ENCODE measurements around the gene NRCAM. TPM values are rescaled to one million over a fixed set of nuclear protein-coding genes. Genes with fewer than 3 reads are reported as not detected.

The NRCAM gene
- total RNA-seq, 1 experiment from 2014 or later: 2.4 TPM

DNA sequence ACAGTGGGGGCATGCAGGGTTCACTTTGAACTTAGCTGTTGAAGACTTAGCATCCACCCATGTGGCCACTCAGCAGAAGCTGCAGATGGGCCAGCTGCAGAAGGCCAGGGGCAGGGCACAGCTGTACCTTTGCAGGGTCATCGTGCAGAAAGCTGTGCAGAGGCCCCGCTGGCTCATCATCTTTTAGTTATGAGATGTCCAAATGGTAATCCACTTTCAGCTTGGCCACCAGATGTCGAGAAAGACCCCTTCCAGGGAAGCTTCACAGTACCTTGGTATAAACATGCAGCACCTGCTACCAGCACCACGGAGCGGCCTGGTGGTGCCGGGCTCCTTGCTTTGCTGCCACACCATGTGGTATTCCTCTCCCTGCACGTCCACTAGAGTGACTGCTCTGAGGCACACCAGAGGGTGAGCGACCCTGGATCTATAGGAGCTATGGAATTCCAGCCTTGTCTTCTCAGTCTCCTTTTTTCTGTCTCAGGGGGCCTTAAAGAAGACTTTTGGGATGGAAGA is 251.9 kb downstream of the NRCAM start:
- DNase-seq (ENCODE audit: low spot score): no peak

DNA sequence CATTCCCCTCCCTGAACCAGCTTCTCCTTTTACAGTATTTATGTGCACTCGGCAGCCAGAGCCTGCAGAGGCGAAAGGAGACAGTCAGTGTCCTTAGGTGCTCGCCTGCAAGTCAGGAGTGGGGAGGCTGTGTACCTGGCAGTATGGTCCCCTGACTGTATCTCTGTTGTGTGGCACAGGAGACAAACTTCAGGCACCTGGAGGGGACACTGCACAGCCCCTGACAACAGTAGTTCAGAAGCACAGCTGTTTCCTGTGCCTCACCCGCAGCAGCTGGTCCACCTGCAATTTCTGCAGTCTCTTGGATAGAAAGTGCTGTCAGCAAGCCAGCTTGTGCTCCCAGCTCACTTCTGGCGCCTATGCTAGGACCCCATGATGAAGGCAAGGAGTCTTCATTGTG is 252.7 kb downstream of the NRCAM start:
- no peak for DNase-seq (ENCODE audit: low spot score)

DNA sequence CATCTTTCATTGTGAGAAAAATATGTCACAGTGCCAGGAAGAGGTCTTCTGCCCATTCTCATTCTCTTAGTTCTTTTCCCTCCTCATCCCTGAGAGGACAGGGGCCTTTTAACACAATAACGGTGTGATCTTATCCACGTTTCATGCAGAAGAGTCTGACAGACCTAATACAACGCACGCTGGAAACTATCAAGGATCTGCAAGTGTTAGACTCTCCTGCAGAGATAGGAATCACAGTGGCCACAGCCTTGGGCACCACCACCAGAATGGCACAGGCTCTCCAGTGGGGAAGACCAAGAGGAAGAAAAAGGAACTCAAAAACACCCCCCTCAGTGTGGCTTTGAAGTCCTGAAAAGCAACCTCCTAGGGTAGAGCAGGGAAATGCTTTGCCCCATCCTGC is 253.5 kb downstream of the NRCAM start:
- no peak for DNase-seq (ENCODE audit: low spot score)

DNA sequence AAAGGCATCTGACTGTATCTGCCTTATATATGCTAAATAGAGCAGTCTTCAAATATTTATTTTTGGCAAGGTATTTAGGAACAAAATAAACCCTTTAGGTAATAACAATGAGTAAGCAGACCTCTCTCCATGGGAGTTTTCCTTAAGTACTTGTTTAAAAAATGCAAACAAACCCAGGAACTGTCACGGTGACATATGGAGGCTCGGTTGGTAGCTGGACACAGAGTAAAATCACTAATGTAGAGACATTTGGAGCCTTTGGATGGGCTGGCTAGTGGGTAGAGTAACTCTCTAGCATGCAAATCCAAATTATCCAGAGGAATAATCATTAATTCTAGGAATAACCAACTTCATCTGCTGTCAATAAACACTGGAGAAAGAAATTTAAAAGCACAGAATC is 254.5 kb downstream of the NRCAM start:
- DNase-seq (ENCODE audit: low spot score): no peak

DNA sequence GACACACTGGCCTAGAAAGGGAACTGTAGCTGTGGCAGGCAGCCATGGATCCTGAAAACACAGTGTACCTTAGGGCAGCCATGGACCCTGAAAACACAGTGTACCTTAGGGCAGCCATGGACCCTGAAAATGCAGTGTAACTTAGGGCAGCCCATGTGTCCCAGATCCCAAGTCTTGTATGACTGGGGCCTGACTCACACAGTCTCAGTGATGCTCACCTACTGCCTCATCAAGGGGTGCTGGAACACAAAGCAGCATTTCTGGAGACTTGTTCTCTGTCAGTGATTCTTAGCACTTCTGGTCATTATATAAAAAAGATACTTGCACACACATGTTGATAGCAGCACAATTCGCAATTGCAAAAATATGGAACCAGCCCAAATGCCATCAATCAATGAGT is 255.9 kb downstream of the NRCAM start:
- no peak for DNase-seq (ENCODE audit: low spot score)

DNA sequence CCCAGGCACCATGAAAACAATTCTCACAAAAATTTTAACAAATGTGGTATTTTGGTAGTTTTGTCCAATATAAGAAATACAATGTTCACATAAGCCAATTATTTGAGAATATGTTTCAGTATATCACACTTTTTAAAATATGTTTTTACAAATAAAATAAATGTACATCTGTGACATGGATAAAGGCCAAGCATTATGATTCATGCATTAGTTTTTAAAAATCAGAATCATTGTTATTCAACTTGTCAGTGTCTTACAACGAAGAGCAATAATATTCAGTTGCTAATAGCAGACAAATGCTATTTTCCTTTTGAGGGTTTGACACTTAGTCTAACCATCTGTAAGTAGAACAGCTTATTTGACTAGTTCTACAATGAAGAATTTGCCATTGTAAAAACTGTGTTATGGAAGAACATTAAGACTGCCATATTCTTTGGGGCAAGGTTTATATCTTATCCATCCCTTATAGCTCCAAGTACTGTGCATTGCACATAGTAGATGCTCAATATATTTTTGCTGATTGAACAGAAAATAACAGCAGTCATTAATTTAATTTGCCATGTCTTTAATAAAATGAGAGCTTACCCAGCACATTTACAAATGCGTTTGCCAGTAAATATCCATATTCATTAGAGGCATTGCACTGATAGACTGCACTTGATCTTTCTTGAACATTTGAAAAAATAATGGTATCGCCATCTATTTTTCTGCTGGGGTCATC is 258.7 kb downstream of the NRCAM start:
- no peak for DNase-seq (ENCODE audit: low spot score)

DNA sequence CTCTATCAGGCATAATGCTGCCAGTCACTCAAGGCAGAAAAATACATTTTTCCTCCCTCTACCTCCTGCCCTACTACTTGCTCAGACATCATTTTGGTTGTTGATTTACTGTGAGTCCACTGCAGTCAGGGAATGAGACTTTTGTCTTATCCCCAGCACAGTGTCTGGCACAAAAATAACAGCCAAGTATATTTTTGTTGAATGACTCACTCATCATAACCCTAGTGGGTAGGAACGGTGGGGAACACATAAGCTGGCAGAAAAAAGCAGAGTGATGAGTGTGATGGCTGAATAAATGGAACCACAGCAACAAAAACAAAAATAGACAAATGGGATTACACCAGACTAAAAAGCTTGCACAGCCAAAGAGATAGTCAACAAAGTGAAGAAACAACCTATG is 260.2 kb downstream of the NRCAM start:
- DNase-seq (ENCODE audit: low spot score): no peak

DNA sequence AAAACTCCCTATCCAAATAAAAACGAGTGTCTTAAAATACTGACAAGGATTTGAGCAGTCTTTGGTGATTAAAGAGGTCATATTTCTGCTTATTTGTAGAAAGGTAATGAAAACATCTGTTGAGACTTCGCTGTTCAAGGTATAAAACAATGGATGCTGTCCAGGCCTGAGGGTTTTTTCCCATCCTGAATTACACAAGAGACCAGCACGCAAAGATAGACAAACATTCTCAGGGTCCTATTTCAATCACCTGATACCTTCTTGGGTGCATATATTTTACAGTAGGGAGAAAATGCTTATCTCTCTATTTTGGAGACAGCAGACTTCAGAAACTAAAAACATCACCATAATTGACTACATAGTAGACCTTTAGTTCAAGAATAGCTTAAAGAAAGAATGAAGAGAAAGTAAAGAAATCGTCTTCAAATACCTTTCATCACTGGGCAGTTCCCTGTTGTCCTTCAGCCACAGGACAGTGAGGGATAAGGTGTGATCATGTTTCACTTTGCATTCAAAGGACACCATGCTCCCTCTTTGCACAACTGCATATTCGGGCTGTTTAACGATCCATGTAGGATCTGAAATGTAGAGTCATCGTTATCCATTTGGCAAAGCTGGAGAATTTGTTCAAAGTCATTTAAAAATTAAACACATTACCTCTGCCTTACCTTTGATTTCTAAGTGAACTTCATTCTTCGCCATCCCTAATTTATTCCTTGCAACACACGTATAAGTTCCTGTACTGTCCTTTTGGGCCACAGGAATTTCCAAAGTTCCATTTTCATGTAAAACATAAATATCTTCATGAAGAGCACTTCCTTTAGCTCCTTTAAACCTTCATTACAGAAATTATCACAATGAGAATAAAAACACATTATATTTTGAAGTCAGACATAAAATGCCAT is 262.4 kb downstream of the NRCAM start:
- no peak for DNase-seq (ENCODE audit: low spot score)

DNA sequence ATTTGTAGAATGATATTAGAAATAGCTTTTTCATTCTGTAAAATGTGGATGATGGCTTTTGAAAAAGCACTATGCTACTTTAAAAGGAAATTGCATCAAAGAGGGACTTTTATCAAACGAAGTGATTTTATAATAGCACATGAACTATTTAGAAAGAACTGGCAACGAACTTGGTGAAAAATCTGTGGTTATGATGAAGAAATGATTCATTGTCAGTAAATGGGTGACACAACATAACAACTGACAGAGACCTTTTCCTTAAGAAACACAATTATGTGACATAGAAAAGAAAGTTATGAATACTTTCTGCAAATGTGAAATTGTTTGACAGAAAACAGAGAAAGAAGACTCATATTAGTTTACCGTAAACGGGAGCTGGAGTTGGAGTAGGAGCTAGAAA is 265.3 kb downstream of the NRCAM start:
- no peak for DNase-seq (ENCODE audit: low spot score)

DNA sequence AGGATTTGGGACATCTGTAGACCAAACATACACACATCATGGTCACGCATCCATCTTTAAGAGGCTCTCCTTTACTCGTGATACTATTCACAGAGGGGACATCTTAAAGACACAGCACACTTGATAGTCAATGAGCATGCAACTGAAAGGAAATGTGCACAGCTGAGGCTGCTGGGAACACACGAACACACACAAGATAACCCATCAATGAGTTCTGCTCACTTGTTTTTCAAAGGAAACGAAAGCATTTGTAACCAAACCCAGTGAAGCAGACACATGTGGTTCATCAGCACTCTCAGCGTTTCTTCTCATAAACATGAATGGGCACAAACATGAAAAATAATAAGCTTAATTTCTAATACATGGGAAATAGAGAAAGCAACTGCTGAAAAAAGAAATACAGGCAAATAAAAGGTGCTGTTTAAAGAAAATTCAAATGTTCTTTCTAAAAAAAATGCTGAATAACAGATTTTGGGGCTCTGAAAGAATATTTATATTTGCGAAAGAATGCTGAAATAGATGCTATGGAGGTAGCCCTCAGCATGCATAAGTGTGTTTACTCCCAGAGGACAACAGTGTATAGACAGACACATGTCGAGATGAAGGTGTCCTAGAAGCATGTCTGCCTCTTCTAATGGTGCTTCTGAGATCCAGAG is 266.4 kb downstream of the NRCAM start:
- no peak for DNase-seq (ENCODE audit: low spot score)

DNA sequence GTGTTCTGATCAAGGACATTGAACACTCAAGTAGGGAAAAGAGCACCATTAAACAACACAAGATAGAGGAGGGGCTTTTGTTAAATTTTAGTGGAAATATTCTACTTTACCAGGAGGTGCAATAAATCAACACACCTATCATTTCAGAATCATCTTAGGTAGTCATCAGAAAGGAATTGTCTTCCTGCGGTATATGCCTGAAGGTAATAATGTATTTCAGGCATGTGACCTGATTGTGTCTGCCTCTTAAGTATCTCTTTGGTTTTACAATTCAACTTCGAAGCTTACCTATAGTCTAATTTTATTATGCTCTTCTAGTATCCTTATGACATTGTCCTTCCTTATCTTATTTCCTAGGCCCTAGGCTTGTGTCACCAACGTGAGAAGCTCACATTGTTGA is 267.5 kb downstream of the NRCAM start:
- no peak for DNase-seq (ENCODE audit: low spot score)

DNA sequence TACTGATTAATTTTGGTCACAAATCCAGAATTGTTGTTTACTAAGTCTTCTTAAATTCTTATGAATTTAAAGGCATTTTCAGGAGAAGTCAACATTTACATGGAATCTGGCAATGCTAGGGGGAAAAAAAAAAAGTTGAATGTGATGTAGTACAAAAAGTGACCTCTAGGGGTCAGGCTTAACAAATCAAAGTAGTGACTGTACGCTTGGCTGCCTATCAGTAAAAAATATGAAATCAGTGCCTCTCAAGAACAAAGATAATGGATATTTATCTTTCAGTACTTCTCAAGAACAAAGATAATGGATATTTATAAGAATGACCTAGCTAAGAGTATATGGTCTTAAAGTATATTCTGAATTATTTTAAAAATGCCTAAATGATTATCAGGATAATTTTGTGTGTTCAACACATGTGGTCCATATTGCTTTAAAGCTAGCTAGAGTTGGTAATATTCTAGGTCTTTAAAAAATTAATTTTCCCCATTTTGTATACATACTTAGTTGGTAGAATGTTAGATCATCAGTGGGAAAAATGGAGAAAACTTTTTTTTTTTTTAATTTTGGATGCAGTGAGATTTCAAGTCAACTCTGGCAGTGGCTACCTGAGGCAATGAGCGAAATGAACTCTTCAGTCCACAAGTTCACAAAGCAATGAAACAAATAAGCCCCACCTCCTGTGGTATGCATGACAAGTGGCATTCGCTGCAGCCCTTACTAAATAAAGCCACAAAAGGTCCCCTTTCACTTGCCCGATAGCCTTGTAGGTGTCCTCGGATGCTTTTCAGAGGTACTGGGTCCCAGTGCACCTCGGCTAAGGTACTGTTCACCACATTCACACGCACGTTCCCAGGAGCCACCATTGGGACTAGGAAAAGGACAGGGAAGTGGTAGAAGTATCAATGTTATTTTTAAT is 274.9 kb downstream of the NRCAM start:
- peak; percentile 34 for DNase-seq (ENCODE audit: low spot score)

DNA sequence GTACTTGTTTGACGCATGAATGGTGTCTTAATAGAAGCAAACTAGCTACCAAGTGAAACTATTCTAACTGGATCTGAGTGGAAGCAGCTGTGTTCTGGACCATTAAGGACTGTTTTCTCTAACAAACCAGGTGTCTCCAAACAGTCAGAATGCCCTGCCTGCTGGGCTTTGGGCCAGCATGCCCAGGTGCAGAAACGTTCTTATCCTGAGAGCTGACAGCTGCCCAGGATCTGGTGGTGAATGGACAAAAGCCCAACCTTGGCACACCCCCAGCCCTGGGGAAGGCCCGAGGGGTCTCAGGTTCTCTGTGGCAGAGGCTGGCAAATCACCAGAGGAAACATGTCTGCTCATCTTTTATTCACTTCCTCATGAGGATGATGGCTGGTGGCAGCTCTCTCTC is 277.8 kb downstream of the NRCAM start:
- no peak for DNase-seq (ENCODE audit: low spot score)

DNA sequence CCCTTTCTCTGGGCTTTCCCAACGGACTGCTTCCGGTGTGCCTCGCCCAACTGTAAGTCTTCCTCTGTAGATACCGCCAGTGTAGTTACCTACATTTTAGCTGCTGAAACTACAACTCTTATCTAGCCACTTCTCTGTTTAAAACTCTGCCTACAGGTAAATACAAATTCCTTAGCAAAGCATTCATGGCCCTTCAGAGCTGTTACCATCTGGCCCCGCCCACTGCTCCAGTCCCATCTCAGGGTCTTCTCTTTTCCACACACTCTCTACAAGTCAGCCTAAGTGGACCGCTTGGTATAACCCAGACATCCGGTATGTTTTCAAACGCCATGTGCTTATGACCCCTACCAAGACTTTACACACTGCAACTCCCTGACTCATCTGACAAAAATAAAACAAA is 285.1 kb downstream of the NRCAM start:
- DNase-seq (ENCODE audit: low spot score): no peak

DNA sequence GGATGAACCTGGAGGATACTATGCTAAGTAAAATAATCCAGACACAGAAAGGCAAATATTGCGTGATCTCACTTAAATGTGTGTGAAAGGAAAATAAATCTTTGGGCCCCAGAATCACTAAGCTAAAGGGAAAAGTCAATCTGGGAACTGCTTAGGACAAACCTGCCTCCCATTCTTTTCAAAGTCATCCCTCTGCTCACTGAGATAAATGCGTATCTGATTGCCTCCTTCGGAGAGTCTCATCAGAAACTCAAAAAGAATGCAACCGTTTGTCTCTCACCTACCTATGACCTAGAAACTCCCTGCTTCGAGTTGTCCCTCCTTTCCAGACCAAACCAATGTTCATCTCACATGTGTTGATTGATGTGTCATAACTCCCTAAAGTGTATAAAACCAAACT is 286.0 kb downstream of the NRCAM start:
- no peak for DNase-seq (ENCODE audit: low spot score)

DNA sequence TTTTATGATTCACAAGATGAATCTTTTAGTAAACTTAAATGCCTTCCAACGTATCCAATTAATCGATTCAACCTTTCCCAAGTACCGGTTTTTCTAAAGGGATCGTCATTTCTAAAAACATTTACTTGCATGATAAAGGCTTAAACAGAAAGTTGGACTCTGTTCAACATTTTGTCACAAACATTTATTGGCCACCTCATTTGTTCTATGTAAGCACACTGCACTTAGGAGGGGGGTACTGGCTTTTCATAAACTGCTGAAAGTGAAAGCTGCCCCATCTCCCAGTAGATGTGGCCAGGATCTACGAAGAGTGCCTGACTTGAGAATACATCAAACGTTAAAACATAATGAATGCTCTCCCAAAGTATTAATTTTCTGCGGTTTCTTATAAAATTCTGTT is 288.8 kb downstream of the NRCAM start:
- DNase-seq (ENCODE audit: low spot score): peak; percentile 64

DNA sequence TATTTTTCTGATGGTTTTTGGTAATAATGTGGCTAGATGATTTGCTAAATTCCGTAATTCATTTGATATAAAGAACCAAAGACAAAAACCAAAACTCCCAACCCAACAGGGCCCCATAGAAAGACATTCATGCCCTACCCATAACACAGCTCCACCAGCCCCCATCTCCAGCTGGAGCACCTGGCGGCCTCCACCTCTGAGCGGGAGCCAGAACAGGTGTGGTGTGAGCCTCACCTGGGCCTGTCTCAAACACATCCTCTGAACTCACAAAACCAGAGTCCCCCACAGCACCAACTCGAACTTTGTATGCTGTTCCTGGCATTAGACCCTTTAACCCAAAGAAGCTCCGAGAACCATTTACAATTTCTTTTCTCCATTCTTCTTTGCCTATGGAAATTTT is 289.5 kb downstream of the NRCAM start:
- no peak for DNase-seq (ENCODE audit: low spot score)

DNA sequence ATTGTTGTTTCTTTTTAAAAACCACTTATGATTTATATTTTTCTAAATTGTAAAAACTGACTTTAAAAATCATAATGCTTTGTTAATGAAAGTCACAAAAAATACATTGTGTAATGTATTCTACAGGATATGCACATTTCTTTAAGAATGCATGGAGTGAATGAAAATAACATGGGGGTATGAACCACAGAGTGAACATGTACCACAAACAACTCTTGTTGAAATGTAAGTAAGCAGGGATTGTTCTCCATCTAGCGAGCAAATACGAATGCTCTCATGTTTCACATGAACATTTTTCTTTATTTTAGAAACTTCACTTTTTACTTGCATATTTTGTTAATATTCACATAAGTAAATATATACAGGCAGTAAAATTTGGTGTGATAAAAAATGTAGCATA is 290.5 kb downstream of the NRCAM start:
- no peak for DNase-seq (ENCODE audit: low spot score)

DNA sequence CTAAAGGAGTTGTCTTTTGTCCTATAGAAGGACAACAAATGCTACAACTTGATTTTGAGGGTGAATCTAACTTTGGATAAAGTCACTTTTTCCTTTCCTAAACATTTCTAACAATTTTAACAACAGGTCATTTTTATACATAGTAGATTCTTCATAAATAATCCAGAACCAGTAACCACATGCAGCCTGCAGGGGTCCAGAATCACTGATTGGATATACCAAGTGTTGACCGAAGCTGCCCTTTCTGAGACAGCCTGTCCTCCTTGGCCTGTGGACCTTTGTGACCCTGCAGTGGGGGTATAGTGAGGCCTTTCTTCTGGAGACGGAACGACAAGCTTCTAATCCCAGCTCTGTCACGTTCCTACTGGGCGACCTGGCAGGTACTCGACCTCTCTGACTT is 291.3 kb downstream of the NRCAM start:
- no peak for DNase-seq (ENCODE audit: low spot score)

DNA sequence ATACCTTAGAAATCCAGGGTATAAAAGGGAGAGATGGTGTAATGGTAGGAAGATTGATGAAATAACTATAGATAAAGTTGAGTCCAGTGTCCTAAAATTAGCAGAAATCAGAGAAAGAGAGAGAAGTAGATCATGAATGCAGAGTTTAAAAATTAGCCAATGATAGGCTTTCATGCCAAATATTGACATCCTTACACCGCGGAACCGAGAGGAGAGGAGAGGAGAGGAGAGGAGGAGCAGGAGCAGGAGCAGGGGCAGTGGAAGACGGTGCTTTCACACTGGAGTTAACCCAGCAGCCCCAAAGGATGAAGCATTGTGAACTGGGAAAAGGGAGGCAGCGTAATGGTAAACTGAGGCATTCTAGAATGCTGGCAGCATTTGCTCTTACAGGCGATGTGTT is 291.9 kb downstream of the NRCAM start:
- no peak for DNase-seq (ENCODE audit: low spot score)

DNA sequence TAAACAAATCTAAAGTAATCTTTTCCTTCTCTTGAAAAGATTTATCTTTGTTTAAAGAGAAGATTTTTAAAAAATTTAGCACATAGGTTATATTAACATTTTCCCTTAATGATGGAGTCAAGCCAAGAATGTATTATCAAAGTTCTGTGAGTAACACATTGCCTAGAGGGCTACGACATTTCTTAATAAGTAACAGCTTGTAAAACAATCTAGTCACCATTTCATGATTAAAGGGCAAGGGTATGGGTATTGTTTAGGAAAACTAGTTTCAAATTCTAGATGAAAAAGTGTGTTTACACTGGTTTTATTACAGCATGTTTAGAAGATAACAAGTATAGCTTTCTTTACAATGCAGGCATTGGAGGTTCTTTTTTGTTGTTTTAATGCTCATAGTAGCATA is 297.5 kb downstream of the NRCAM start:
- DNase-seq (ENCODE audit: low spot score): no peak
